ENCODE results near the gene MMD. TPM values are rescaled to one million over a fixed set of nuclear protein-coding genes. Genes with fewer than 3 reads are reported as not detected.
"Not testable (repeated sequence)": the region's sequence is repeated elsewhere in the genome, so short reads cannot be mapped to it uniquely, and the experiment has no call there.

Gene MMD
- total and polyA plus RNA-seq, 2 of the 13 experiments (the other 11 are each of a cell fraction or from before 2014, with no cell fraction given), result 121 to 225 TPM

- TF ChIP-seq STAT6 (CRISPR knock-in tag; IDR thresholded peaks at IDR 0.05; ENCODE audit: borderline replicate concordance), result no peak
Observed at GRCh38 chr17:55405600-55405999, 16.0 kb downstream of the MMD start (continued).

DNA sequence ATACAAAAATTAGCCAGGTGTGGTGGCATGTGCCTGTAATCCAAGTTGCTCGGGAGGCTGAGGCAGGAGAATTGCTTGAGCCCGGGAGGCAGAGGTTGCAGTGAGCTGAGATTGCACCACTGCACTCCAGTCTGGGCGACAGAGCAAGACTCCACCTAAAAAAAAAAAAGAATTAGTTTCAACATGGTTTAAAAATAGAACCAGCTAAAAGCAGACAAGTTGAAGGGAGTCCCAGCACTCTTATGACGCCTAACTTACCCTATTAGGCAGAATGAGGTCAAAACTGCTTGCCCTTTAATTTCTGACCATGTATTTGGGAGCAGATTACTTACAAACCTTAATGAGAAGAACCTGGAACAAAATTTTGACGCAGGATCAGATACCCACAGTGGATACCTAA lies 17.4 kb downstream of the MMD start:
- Histone ChIP-seq H3K4me1 (ENCODE audit: insufficient read depth, low read length) (peaks cover 90% of the 10 kb centered on the region), H3K36me3 (replicated peaks in 1 of 2; ENCODE audit: control insufficient read depth in 1 of 2, insufficient read depth in 2 of 2, low read length in 2 of 2) (peaks cover 30 to 71% of the 10 kb centered on the region in 2 experiments), H3K79me2 (ENCODE audit: insufficient read depth, low read length) (peaks cover 45% of the 10 kb centered on the region)
- H2AFZ ChIP-seq (ENCODE audit: low read length); H3K4me3 ChIP-seq (replicated peaks in 1 of 3; ENCODE audit: insufficient read depth in 1 of 3, low read depth in 2 of 3, low read length in 3 of 3); H3K4me2 ChIP-seq (ENCODE audit: low read depth, low read length); H3K9me3 ChIP-seq (ENCODE audit: low read length); BruUV-seq (replicated peaks); intact Hi-C loops (cut with micrococcal nuclease; ENCODE audit: unreplicated experiment); in situ Hi-C loops (cut with HindIII; ENCODE audit: extremely low pct_ligation_motif_present, low pct_unique_long_range_greater_than_20kb); H3K27ac ChIP-seq (ENCODE audit: extremely low read length, insufficient read depth, low read length); H3K27me3 ChIP-seq (ENCODE audit: control insufficient read depth in 1 of 2, insufficient read depth in 2 of 2, low read length in 2 of 2); H3K9ac ChIP-seq (ENCODE audit: insufficient read depth, low read depth, low read length); H4K20me1 ChIP-seq (ENCODE audit: insufficient read depth, low read length); FAIRE-seq; ATAC-seq; CTCF ChIA-PET (ENCODE audit: low intra/inter-chr PET ratio, low total read pairs); DNase-seq (ENCODE audit: low spot score): not testable (repeated sequence)
- POLR2A ChIA-PET, result interaction anchor here (9.8 kb wide), 1 partner anchor 16 kb away, joined by 127 read pairs; the partner anchor contains the start of gene MMD
- WGBS (ENCODE audit: low lambda C conversion rate), result 98% methylated on average over 5 of the region's 5 CpGs
- TF ChIP-seq FOXJ3 (CRISPR knock-in tag; IDR thresholded peaks at IDR 0.05; ENCODE audit: borderline replicate concordance) (0 out of 2 replicates have a peak, but pooled peaks have one; percentile 5), PHF21A (CRISPR knock-in tag; IDR thresholded peaks at IDR 0.05) (0 out of 2 replicates have a peak, but pooled peaks have one; percentile 24), RBFOX2 (IDR thresholded peaks at IDR 0.05; ENCODE audit: low read depth, low read length) (0 out of 2 replicates have a peak, but pooled peaks have one; percentile 23)
